ENCODE data around the gene EDDM13. TPM values are rescaled to one million over a fixed set of nuclear protein-coding genes. Genes with fewer than 3 reads are reported as not detected.
A peak's percentile ranks its signal among the peaks of the same experiment; 100 is the strongest.

The EDDM13 gene
- total and polyA plus RNA-seq, 9 donors = 0.28 TPM; not detected in 8

GRCh38 chr19:56348289-56348877 lies 75.8 kb downstream of the EDDM13 start:
- no peak for DNase-seq
- intact Hi-C loops (cut with DNase I) = loop anchor here in 2 of 4 donors (10.0 kb wide), 2 partner anchors 94 to 264 kb away; no protein-coding TSS in a partner anchor

GRCh38 chr19:56350416-56351045 lies 78.0 kb downstream of the EDDM13 start:
- WGBS, 3 donors = 20 to 23% (median 21%) methylated on average over 8 of the region's 8 CpGs
- intact Hi-C loops (cut with DNase I) = loop anchor here in 3 of 4 donors (5.0 to 10.0 kb wide), 3 partner anchors 98 to 276 kb away; no protein-coding TSS in a partner anchor
- H3K4me1 ChIP-seq (ENCODE audit: insufficient read depth) = no peaks in the 10 kb centered on the region
- no peaks in the 10 kb centered on the region for H3K27me3 ChIP-seq
- no peaks in the 10 kb centered on the region for H3K9me3 ChIP-seq
- peak in 3 of 5 donors; percentile 21 to 67 (median 43) for DNase-seq
- H3K36me3 ChIP-seq = no peaks in the 10 kb centered on the region
- H3K4me3 ChIP-seq = no peak overlapping the region
- H3K27ac ChIP-seq = no peak overlapping the region
- peak; percentile 34 to 79 (median 78) for TF ChIP-seq CTCF (IDR thresholded peaks at IDR 0.05)
- TF ChIP-seq EP300 (IDR thresholded peaks at IDR 0.05) = no peak

More at GRCh38 chr19:56348289-56348877, 75.8 kb downstream of the EDDM13 start:
- Histone ChIP-seq H3K27ac (no peak overlapping the region), H3K27me3 (no peaks in the 10 kb centered on the region), H3K36me3 (no peaks in the 10 kb centered on the region), H3K4me1 (ENCODE audit: insufficient read depth) (no peaks in the 10 kb centered on the region), H3K4me3 (no peak overlapping the region), H3K9me3 (no peaks in the 10 kb centered on the region)
- WGBS, 3 donors = 70 to 75% (median 73%) methylated on average over 5 of the region's 5 CpGs
- TF ChIP-seq POLR2A (IDR thresholded peaks at IDR 0.05) = no peak
- TF ChIP-seq CTCF (IDR thresholded peaks at IDR 0.05) = no peak
- TF ChIP-seq EP300 (IDR thresholded peaks at IDR 0.05) = no peak

GRCh38 chr19:56351208-56351607 lies 78.7 kb downstream of the EDDM13 start:
- WGBS, 3 donors = 80 to 88% (median 81%) methylated on average over 6 of the region's 6 CpGs
- no peak for TF ChIP-seq POLR2A (IDR thresholded peaks at IDR 0.05)
- H3K4me3 ChIP-seq = no peak overlapping the region
- H3K9me3 ChIP-seq = no peaks in the 10 kb centered on the region
- H3K27me3 ChIP-seq = no peaks in the 10 kb centered on the region
- intact Hi-C loops (cut with DNase I) = loop anchor here in 3 of 4 donors (5.0 to 10.0 kb wide), 3 partner anchors 99 to 276 kb away; no protein-coding TSS in a partner anchor
- H3K36me3 ChIP-seq = no peaks in the 10 kb centered on the region
- no peak for DNase-seq
- H3K4me1 ChIP-seq (ENCODE audit: insufficient read depth) = no peaks in the 10 kb centered on the region
- no peak overlapping the region for H3K27ac ChIP-seq

GRCh38 chr19:56355517-56355916 lies 83.0 kb downstream of the EDDM13 start:
- Histone ChIP-seq H3K36me3 (no peaks in the 10 kb centered on the region), H3K4me3 (no peak overlapping the region), H3K4me1 (ENCODE audit: insufficient read depth) (no peaks in the 10 kb centered on the region), H3K27ac (no peak overlapping the region), H3K9me3 (no peaks in the 10 kb centered on the region), H3K27me3 (no peaks in the 10 kb centered on the region)
- 68 to 84% (median 79%) methylated on average over 1 of the region's 1 CpG for WGBS, 3 donors
- no peak for DNase-seq
- TF ChIP-seq POLR2A (IDR thresholded peaks at IDR 0.05) = no peak
- TF ChIP-seq EP300 (IDR thresholded peaks at IDR 0.05) = no peak
- TF ChIP-seq CTCF (IDR thresholded peaks at IDR 0.05) = no peak
- intact Hi-C loops (cut with DNase I) = loop anchor here in 1 of 4 donors (10.0 kb wide), 1 partner anchor 281 kb away; no protein-coding TSS in a partner anchor

GRCh38 chr19:56356944-56357343 lies 84.4 kb downstream of the EDDM13 start:
- H3K4me3 ChIP-seq = no peak overlapping the region
- H3K27ac ChIP-seq = no peak overlapping the region
- no peaks in the 10 kb centered on the region for H3K4me1 ChIP-seq (ENCODE audit: insufficient read depth)
- intact Hi-C loops (cut with DNase I) = loop anchor here in 1 of 4 donors (10.0 kb wide), 1 partner anchor 282 kb away; no protein-coding TSS in a partner anchor
- TF ChIP-seq EP300 (IDR thresholded peaks at IDR 0.05) = no peak
- H3K9me3 ChIP-seq = no peaks in the 10 kb centered on the region
- DNase-seq = no peak
- no peaks in the 10 kb centered on the region for H3K27me3 ChIP-seq
- no peaks in the 10 kb centered on the region for H3K36me3 ChIP-seq
- WGBS, 3 donors = 87 to 97% (median 96%) methylated on average over 2 of the region's 2 CpGs

Small RNA genes within 50 kb of the gene (small RNA-seq; reads per million reads assigned to genes)
- gene RF00019 = not detected

Other genes with a start within 250 kb of the EDDM13 start
- 10 to 100 TPM; 10.4 to 36.8 (median 27.5) TPM for gene ZNF787, start 151.5 kb upstream of the EDDM13 start, total RNA-seq
- gene ZNF787, start 151.5 kb upstream of the EDDM13 start, polyA plus RNA-seq = 10 to 100 TPM in 1 of 2 donors, 1 to 10 TPM in 1; 3.0 to 20.4 TPM
- 10 to 100 TPM; 27.4 to 48.2 (median 38.2) TPM for gene ZNF444, start 131.5 kb upstream of the EDDM13 start, total RNA-seq
- gene ZNF444, start 131.5 kb upstream of the EDDM13 start, polyA plus RNA-seq = 10 to 100 TPM in 1 of 2 donors, 1 to 10 TPM in 1; 7.3 to 25.5 TPM
- gene GALP, start 96.7 kb upstream of the EDDM13 start, total RNA-seq = not detected
- gene GALP, start 96.7 kb upstream of the EDDM13 start, polyA plus RNA-seq = not detected
- gene ZSCAN5B, start 75.0 kb upstream of the EDDM13 start, total RNA-seq = under 1 TPM in 1 of 7 donors, not detected in 6; 0.22 TPM
- gene ZSCAN5B, start 75.0 kb upstream of the EDDM13 start, polyA plus RNA-seq = not detected
- not detected for gene ZSCAN5C, start 70.5 kb upstream of the EDDM13 start, total RNA-seq
- not detected for gene ZSCAN5C, start 70.5 kb upstream of the EDDM13 start, polyA plus RNA-seq
- gene ZSCAN5A, start 42.1 kb downstream of the EDDM13 start, total RNA-seq = 10 to 100 TPM in 5 of 7 donors, 1 to 10 TPM in 2; 7.4 to 25.7 (median 13.9) TPM
- 1 to 10 TPM; 4.6 to 8.9 TPM for gene ZSCAN5A, start 42.1 kb downstream of the EDDM13 start, polyA plus RNA-seq
- gene ZNF582, start 120.8 kb downstream of the EDDM13 start, total RNA-seq = 10 to 100 TPM in 2 of 7 donors, 1 to 10 TPM in 5; 4.6 to 11.1 (median 8.3) TPM
- 1 to 10 TPM; 4.6 to 7.9 TPM for gene ZNF582, start 120.8 kb downstream of the EDDM13 start, polyA plus RNA-seq
- gene ZNF583, start 131.6 kb downstream of the EDDM13 start, total RNA-seq = 10 to 100 TPM in 5 of 7 donors, 1 to 10 TPM in 2; 5.9 to 12.5 (median 10.7) TPM
- 1 to 10 TPM; 4.0 to 6.8 TPM for gene ZNF583, start 131.6 kb downstream of the EDDM13 start, polyA plus RNA-seq
- gene ZNF667, start 204.6 kb downstream of the EDDM13 start, total RNA-seq = 10 to 100 TPM in 4 of 7 donors, 1 to 10 TPM in 3; 5.5 to 12.8 (median 10.2) TPM
- 1 to 10 TPM; 4.5 to 9.8 TPM for gene ZNF667, start 204.6 kb downstream of the EDDM13 start, polyA plus RNA-seq
- 10 to 100 TPM in 5 of 7 donors, 1 to 10 TPM in 2; 5.9 to 22.4 (median 14.7) TPM for gene ZNF471, start 235.1 kb downstream of the EDDM13 start, total RNA-seq
- gene ZNF471, start 235.1 kb downstream of the EDDM13 start, polyA plus RNA-seq = 1 to 10 TPM; 6.4 to 10.0 TPM

Measured in ovary (tissue), 9 donors.